Sigmoid colon (tissue), 7 donors: ENCODE data around the gene HSD17B4. TPM values are rescaled to one million over a fixed set of nuclear protein-coding genes. Genes with fewer than 3 reads are reported as not detected.

Experiments
- DNase-seq: peaks from one replicate; pipeline ENCODE4 v3.0.0-alpha.2; 2019
- H3K27ac ChIP-seq, 4 donors: fragments of 200-600 bp; sonication (generic); one replicate each; pipeline ENCODE4 v1.5.1; 2016 to 2019; ENCODE audit warnings: mild to moderate bottlenecking in 1 of 4
- H3K27me3 ChIP-seq, 3 donors: fragments of 200-600 bp; sonication (generic); one replicate each; pipeline ENCODE4 v1.5.1; 2019; ENCODE audit warnings: mild to moderate bottlenecking in 1 of 3
- H3K36me3 ChIP-seq, 4 donors: fragments of 200-600 bp; sonication (generic); one replicate each; pipeline ENCODE4 v1.5.1; 2016 to 2019
- H3K4me1 ChIP-seq, 4 donors: fragments of 200-600 bp; sonication (generic); one replicate each; pipeline ENCODE4 v1.5.1; 2017 to 2019
- H3K4me3 ChIP-seq, 4 donors: fragments of 200-600 bp; sonication (generic); one replicate each; pipeline ENCODE4 v1.5.1; 2017 to 2019; ENCODE audit warnings: mild to moderate bottlenecking in 2 of 4, moderate library complexity in 1 of 4
- H3K9me3 ChIP-seq, 4 donors: fragments of 200-600 bp in 3 of 4; sonication (generic) in 3 of 4; one replicate each; pipeline versions ENCODE4 v1.5.1 to v1.6.1; 2013 to 2019
- EP300 ChIP-seq, 4 donors: sonication (generic); formaldehyde crosslinking; IDR thresholded peaks; one replicate each; pipeline ENCODE4 v1.6.1; 2017; ENCODE audit warnings: antibody characterized with exemption in 4 of 4
- POLR2A ChIP-seq, 2 donors: fragments of 450-650 bp; IDR thresholded peaks; one replicate each; pipeline ENCODE4 v1.6.1; 2016; ENCODE audit warnings: antibody characterized with exemption in 2 of 2, mild to moderate bottlenecking in 2 of 2, moderate library complexity in 2 of 2
- POLR2AphosphoS5 ChIP-seq, 4 donors: sonication (generic); formaldehyde crosslinking; IDR thresholded peaks; one replicate each; pipeline ENCODE4 v1.6.1; 2017; ENCODE audit warnings: antibody characterized with exemption in 4 of 4
- WGBS, 2 donors: extraction: QIAGEN DNeasy Blood & Tissue Kit; methylation state at CpG; one replicate each; pipeline ENCODE4 v1.1.7; 2013; 5-methylcytosine and 5-hydroxymethylcytosine counted together
- intact Hi-C: fragments of 100-400 bp; cut with DNase I; formaldehyde crosslinking; loops from one replicate; pipeline ENCODE4 v1.15.1; 2023
- polyA plus RNA-seq, 3 donors: library from polyadenylated mRNA; stranded (reverse); fragments of 200-250 nt; gene quantifications; one replicate each; pipeline ENCODE4 v1.2.3, GENCODE V29; 2013
- small RNA-seq, 3 donors: library from RNA; depleted of rRNA; stranded (forward); fragments of <200 nt; gene quantifications; one replicate each; pipeline ENCODE3, GENCODE V24; 2016
- total RNA-seq, 4 donors: library from RNA; depleted of rRNA; stranded (reverse); fragments of >200 nt; gene quantifications; one replicate each; pipeline ENCODE4 v1.1.0, GENCODE V29; 2016
- TF ChIP-seq, protein P1 (sequence below), 4 experiments: fragments of 450-650 bp in 3 of 4; fragments of 200-600 bp in 1 of 4; IDR thresholded peaks; one replicate each; pipeline ENCODE4 v1.5.1; 2016 to 2019; ENCODE audit warnings: antibody characterized with exemption in 4 of 4, mild to moderate bottlenecking in 3 of 4, moderate library complexity in 2 of 4
- donor health status: healthy with polysubstance abuse.
- donor health status: Bipolar disorder and iron deficiency.
- donor health status: healthy.

Gene HSD17B4
- total and polyA plus RNA-seq, 7 donors: 80.6 to 229 (median 114) TPM

DNA sequence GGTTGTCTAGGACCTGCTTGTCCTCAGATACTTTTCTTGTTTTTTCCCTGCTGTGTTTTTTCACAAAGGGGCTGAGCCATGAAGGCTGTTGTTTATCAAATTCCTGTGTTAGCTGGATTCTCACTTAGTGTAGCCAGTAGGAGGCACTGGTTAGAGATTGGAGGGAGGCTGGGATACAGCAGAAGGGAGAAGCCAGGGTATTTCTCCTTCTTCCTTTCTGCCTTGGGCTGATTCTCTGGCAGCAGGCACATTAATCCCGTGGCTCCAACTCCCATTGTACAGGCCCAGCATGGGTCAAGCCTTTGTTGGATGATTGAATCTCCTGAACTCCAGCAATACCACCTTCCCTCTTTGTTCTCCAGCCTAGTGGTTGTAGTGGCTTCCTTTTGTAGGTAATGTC is 130.7 kb downstream of the HSD17B4 start:
- no peak for DNase-seq
- Histone ChIP-seq H3K4me1 (no peaks in the 10 kb centered on the region), H3K27me3 (no peaks in the 10 kb centered on the region), H3K9me3 (no peaks in the 10 kb centered on the region), H3K36me3 (no peaks in the 10 kb centered on the region), H3K4me3 (no peak overlapping the region), H3K27ac (no peak overlapping the region)
- TF ChIP-seq EP300 (IDR thresholded peaks at IDR 0.05) (no peak), POLR2A (IDR thresholded peaks at IDR 0.05) (no peak), POLR2AphosphoS5 (IDR thresholded peaks at IDR 0.05) (no peak)
- TF ChIP-seq, protein P1, sequence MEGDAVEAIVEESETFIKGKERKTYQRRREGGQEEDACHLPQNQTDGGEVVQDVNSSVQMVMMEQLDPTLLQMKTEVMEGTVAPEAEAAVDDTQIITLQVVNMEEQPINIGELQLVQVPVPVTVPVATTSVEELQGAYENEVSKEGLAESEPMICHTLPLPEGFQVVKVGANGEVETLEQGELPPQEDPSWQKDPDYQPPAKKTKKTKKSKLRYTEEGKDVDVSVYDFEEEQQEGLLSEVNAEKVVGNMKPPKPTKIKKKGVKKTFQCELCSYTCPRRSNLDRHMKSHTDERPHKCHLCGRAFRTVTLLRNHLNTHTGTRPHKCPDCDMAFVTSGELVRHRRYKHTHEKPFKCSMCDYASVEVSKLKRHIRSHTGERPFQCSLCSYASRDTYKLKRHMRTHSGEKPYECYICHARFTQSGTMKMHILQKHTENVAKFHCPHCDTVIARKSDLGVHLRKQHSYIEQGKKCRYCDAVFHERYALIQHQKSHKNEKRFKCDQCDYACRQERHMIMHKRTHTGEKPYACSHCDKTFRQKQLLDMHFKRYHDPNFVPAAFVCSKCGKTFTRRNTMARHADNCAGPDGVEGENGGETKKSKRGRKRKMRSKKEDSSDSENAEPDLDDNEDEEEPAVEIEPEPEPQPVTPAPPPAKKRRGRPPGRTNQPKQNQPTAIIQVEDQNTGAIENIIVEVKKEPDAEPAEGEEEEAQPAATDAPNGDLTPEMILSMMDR (IDR thresholded peaks at IDR 0.05): no peak
- 61 to 70% methylated on average over 1 of the region's 1 CpG for WGBS, 2 donors
- intact Hi-C loops: no loop called here

- Histone ChIP-seq H3K27ac (no peak overlapping the region), H3K4me3 (no peak overlapping the region), H3K4me1 (no peaks in the 10 kb centered on the region), H3K36me3 (no peaks in the 10 kb centered on the region), H3K9me3 (no peaks in the 10 kb centered on the region), H3K27me3 (no peaks in the 10 kb centered on the region)
- WGBS, 2 donors: 78 to 79% methylated on average over 3 of the region's 3 CpGs
- intact Hi-C loops: no loop called here
- DNase-seq: no peak
- no peak for TF ChIP-seq POLR2AphosphoS5 (IDR thresholded peaks at IDR 0.05)
- TF ChIP-seq, protein P1 (IDR thresholded peaks at IDR 0.05): no peak
- TF ChIP-seq POLR2A (IDR thresholded peaks at IDR 0.05): no peak
- TF ChIP-seq EP300 (IDR thresholded peaks at IDR 0.05): no peak
Measured at GRCh38 chr5:119583684-119584083, 131.4 kb downstream of the HSD17B4 start.

Small RNA genes lying within 50 kb of the gene (small RNA-seq; reads per million reads assigned to genes)
- gene RNA5SP190: 0.12 to 0.51 (median 0.43) reads per million in 3 donors

Other genes with a start within 250 kb of the HSD17B4 start
- 10 to 100 TPM in 3 of 4 donors, 1 to 10 TPM in 1; 6.9 to 17.9 (median 13.1) TPM for gene TNFAIP8, start 96.5 kb upstream of the HSD17B4 start, total RNA-seq
- 10 to 100 TPM in 2 of 3 donors, 1 to 10 TPM in 1; 9.0 to 55.8 (median 19.0) TPM for gene TNFAIP8, start 96.5 kb upstream of the HSD17B4 start, polyA plus RNA-seq
- not detected for gene FAM170A, start 177.1 kb downstream of the HSD17B4 start, total RNA-seq
- under 1 TPM in 1 of 3 donors, not detected in 2; 0.60 TPM for gene FAM170A, start 177.1 kb downstream of the HSD17B4 start, polyA plus RNA-seq